Ovary (tissue), 3 donors: ENCODE results near the gene THBS4.

Experiments
- POLR2A ChIP-seq: fragments of 450-650 bp; IDR thresholded peaks from one replicate; pipeline ENCODE4 v1.6.1; 2017; ENCODE audit warnings: antibody characterized with exemption, mild to moderate bottlenecking, moderate library complexity
- TF ChIP-seq, protein P1 (sequence below), 3 donors: fragments of 450-650 bp in 2 of 3; fragments of 200-600 bp in 1 of 3; IDR thresholded peaks; one replicate each; pipeline versions ENCODE4 v1.5.1 to v1.8.0; 2016 to 2022; ENCODE audit warnings: antibody characterized with exemption in 3 of 3, mild to moderate bottlenecking in 1 of 3
- donor health status: DM: no; HTN: no; CAD: no.

- TF ChIP-seq, protein P1, sequence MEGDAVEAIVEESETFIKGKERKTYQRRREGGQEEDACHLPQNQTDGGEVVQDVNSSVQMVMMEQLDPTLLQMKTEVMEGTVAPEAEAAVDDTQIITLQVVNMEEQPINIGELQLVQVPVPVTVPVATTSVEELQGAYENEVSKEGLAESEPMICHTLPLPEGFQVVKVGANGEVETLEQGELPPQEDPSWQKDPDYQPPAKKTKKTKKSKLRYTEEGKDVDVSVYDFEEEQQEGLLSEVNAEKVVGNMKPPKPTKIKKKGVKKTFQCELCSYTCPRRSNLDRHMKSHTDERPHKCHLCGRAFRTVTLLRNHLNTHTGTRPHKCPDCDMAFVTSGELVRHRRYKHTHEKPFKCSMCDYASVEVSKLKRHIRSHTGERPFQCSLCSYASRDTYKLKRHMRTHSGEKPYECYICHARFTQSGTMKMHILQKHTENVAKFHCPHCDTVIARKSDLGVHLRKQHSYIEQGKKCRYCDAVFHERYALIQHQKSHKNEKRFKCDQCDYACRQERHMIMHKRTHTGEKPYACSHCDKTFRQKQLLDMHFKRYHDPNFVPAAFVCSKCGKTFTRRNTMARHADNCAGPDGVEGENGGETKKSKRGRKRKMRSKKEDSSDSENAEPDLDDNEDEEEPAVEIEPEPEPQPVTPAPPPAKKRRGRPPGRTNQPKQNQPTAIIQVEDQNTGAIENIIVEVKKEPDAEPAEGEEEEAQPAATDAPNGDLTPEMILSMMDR (IDR thresholded peaks at IDR 0.05), result no peak
- no peak for TF ChIP-seq POLR2A
Measured at GRCh38 chr5:80105698-80106439, 70.7 kb downstream of the THBS4 start.
